ENCODE measurements around the gene PROSER3. TPM values are rescaled to one million over a fixed set of nuclear protein-coding genes. Genes with fewer than 3 reads are reported as not detected.
"Not testable (repeated sequence)": the region's sequence is repeated elsewhere in the genome, so short reads cannot be mapped to it uniquely, and the experiment has no call there.

PROSER3 gene
- total RNA-seq, 4 donors from 2014 or later, result 10.1 to 17.1 (median 13.4) TPM

- Histone ChIP-seq H3K9me3 (no peaks in the 10 kb centered on the region), H3K27ac (no peak overlapping the region), H3K4me3 (no peak overlapping the region), H3K4me1 (peaks cover 0 to 41% (median 8%) of the 10 kb centered on the region in 3 donors), H3K36me3 (peaks cover 0 to 92% of the 10 kb centered on the region in 2 donors), H3K27me3 (no peaks in the 10 kb centered on the region)
- no peak for TF ChIP-seq POLR2A (IDR thresholded peaks at IDR 0.05)
- no peak for TF ChIP-seq POLR2AphosphoS5 (IDR thresholded peaks at IDR 0.05)
- no peak for TF ChIP-seq EP300 (IDR thresholded peaks at IDR 0.05)
- TF ChIP-seq CTCF (IDR thresholded peaks at IDR 0.05), result no peak
- no peak for ATAC-seq
- 88 to 100% methylated on average over 3 to 5 of the region's 24 CpGs for WGBS, 2 donors (ENCODE audit: low coverage in 1 of 2)
Observed at GRCh38 chr19:35723671-35724070, 34.3 kb upstream of the PROSER3 start.

GRCh38 chr19:35724132-35724531, 33.8 kb upstream of the PROSER3 start:
- not testable (repeated sequence) for H3K4me3 ChIP-seq, H3K27ac ChIP-seq, H3K9me3 ChIP-seq, H3K27me3 ChIP-seq, ATAC-seq
- Histone ChIP-seq H3K36me3 (peaks cover 0 to 97% of the 10 kb centered on the region in 2 donors), H3K4me1 (peaks cover 0 to 37% (median 3%) of the 10 kb centered on the region in 3 donors)
- 89 to 90% methylated on average over 7 of the region's 7 CpGs for WGBS, 2 donors (ENCODE audit: low coverage in 1 of 2)

- no peak for ATAC-seq
- TF ChIP-seq EP300 (IDR thresholded peaks at IDR 0.05) (no peak), CTCF (IDR thresholded peaks at IDR 0.05) (no peak), POLR2AphosphoS5 (IDR thresholded peaks at IDR 0.05) (no peak), POLR2A (IDR thresholded peaks at IDR 0.05) (no peak)
- Histone ChIP-seq H3K27me3 (no peaks in the 10 kb centered on the region), H3K9me3 (no peaks in the 10 kb centered on the region), H3K4me3 (no peak overlapping the region), H3K36me3 (peaks cover 0 to 100% of the 10 kb centered on the region in 2 donors), H3K27ac (no peak overlapping the region), H3K4me1 (peaks cover 0 to 33% (median 0%) of the 10 kb centered on the region in 3 donors)
- 83% methylated on average over 1 of the region's 12 CpGs; no CpG with 5 or more reads in 1 of the 2 donors for WGBS, 2 donors (ENCODE audit: low coverage in 1 of 2)
Observed at GRCh38 chr19:35724560-35724959, 33.4 kb upstream of the PROSER3 start.

- WGBS, 2 donors (ENCODE audit: low coverage in 1 of 2), result 83 to 91% methylated on average over 2 to 6 of the region's 23 CpGs
- no peak overlapping the region for H3K27ac ChIP-seq
- H3K4me1 ChIP-seq, result peaks cover 0 to 25% (median 0%) of the 10 kb centered on the region in 3 donors
- H3K27me3 ChIP-seq, result no peaks in the 10 kb centered on the region
- no peak for TF ChIP-seq POLR2AphosphoS5 (IDR thresholded peaks at IDR 0.05)
- TF ChIP-seq EP300 (IDR thresholded peaks at IDR 0.05), result no peak
- TF ChIP-seq CTCF (IDR thresholded peaks at IDR 0.05), result no peak
- no peak for TF ChIP-seq POLR2A (IDR thresholded peaks at IDR 0.05)
- H3K9me3 ChIP-seq, result no peaks in the 10 kb centered on the region
- no peak for ATAC-seq
- no peak overlapping the region for H3K4me3 ChIP-seq
- peaks cover 0 to 100% of the 10 kb centered on the region in 2 donors for H3K36me3 ChIP-seq
Observed at GRCh38 chr19:35725216-35725861, 32.6 kb upstream of the PROSER3 start.

- Histone ChIP-seq H3K36me3 (peaks cover 0 to 100% of the 10 kb centered on the region in 2 donors), H3K9me3 (no peaks in the 10 kb centered on the region)
- TF ChIP-seq POLR2A (IDR thresholded peaks at IDR 0.05) (no peak), CTCF (IDR thresholded peaks at IDR 0.05) (no peak), POLR2AphosphoS5 (IDR thresholded peaks at IDR 0.05) (no peak), EP300 (IDR thresholded peaks at IDR 0.05) (no peak)
Observed at GRCh38 chr19:35727053-35727955, 30.7 kb upstream of the PROSER3 start.

More at GRCh38 chr19:35727053-35727955, 30.7 kb upstream of the PROSER3 start:
- WGBS, 2 donors (ENCODE audit: low coverage in 1 of 2), result 90% methylated on average over 4 of the region's 25 CpGs; no CpG with 5 or more reads in 1 of the 2 donors
- Histone ChIP-seq H3K4me1 (peaks cover 0 to 7% (median 0%) of the 10 kb centered on the region in 3 donors), H3K27me3 (no peaks in the 10 kb centered on the region), H3K27ac (no peak overlapping the region), H3K4me3 (no peak overlapping the region)
- ATAC-seq, result no peak

All from gastroesophageal sphincter (tissue), 4 donors.